Liver (tissue), 9 donors: ENCODE results near the gene ADGRG1. TPM values are rescaled to one million over a fixed set of nuclear protein-coding genes. Genes with fewer than 3 reads are reported as not detected.

ENCODE experiments used
- DNase-seq: peaks from one replicate; pipeline ENCODE4 v3.0.0-alpha.2; 2017; ENCODE audit warnings: low spot score
- H3K27ac ChIP-seq, 2 donors: one replicate each; pipeline ENCODE4 v1.7.0; 2013; ENCODE audit warnings: inconsistent platforms in 2 of 2, low read length in 2 of 2, control low read depth in 1 of 2, low read depth in 1 of 2, mild to moderate bottlenecking in 1 of 2
- H3K27me3 ChIP-seq, 4 donors: one replicate each; pipeline versions ENCODE4 v1.6.1 to v1.7.0; 2013; ENCODE audit warnings: low read length in 3 of 4, inconsistent platforms in 1 of 4, mild to moderate bottlenecking in 1 of 4, moderate library complexity in 1 of 4; ENCODE audit not compliant: control insufficient read depth in 4 of 4, insufficient read depth in 4 of 4
- H3K36me3 ChIP-seq, 4 donors: one replicate each; pipeline versions ENCODE4 v1.6.1 to v1.7.0; 2013; ENCODE audit warnings: low read length in 3 of 4, mild to moderate bottlenecking in 3 of 4, low read depth in 1 of 4, moderate library complexity in 1 of 4; ENCODE audit not compliant: control insufficient read depth in 4 of 4, insufficient read depth in 3 of 4
- H3K4me1 ChIP-seq, 4 donors: one replicate each; pipeline versions ENCODE4 v1.6.1 to v1.7.0; 2013; ENCODE audit warnings: low read length in 3 of 4, mild to moderate bottlenecking in 3 of 4, moderate library complexity in 1 of 4; ENCODE audit not compliant: control insufficient read depth in 4 of 4, insufficient read depth in 4 of 4
- H3K4me3 ChIP-seq, 3 donors: one replicate each; pipeline versions ENCODE4 v1.6.1 to v1.7.0; 2013; ENCODE audit warnings: low read length in 3 of 3, control low read depth in 1 of 3, low read depth in 1 of 3, mild to moderate bottlenecking in 1 of 3
- H3K9ac ChIP-seq, 2 donors: one replicate each; pipeline ENCODE4 v1.7.0; 2013; ENCODE audit warnings: low read length in 2 of 2, mild to moderate bottlenecking in 2 of 2, moderate library complexity in 2 of 2, control low read depth in 1 of 2, low read depth in 1 of 2
- H3K9me3 ChIP-seq, 4 donors: one replicate each; pipeline versions ENCODE4 v1.6.1 to v1.7.0; 2013; ENCODE audit warnings: low read length in 3 of 4; ENCODE audit not compliant: control insufficient read depth in 4 of 4
- EGR1 ChIP-seq, 2 donors: IDR thresholded peaks; 2 replicates each; pipeline ENCODE4 v1.6.1; 2016 to 2018; ENCODE audit warnings: antibody characterized with exemption in 2 of 2, low read depth in 2 of 2
- FOXA2 ChIP-seq: IDR thresholded peaks from 2 replicates; pipeline ENCODE4 v1.6.1; 2016; ENCODE audit warnings: antibody characterized with exemption
- GABPA ChIP-seq, 2 donors: IDR thresholded peaks in 1 of 2; conservative IDR thresholded peaks in 1 of 2; 2 replicates each; pipeline ENCODE4 v1.6.1; 2016; ENCODE audit warnings: antibody characterized with exemption in 2 of 2, mild to moderate bottlenecking in 1 of 2, moderate library complexity in 1 of 2
- HNF4A ChIP-seq, 2 donors: conservative IDR thresholded peaks; 2 replicates each; pipeline ENCODE4 v1.6.1; 2016; ENCODE audit warnings: antibody characterized with exemption in 2 of 2, mild to moderate bottlenecking in 2 of 2
- HNF4G ChIP-seq: IDR thresholded peaks from 2 replicates; pipeline ENCODE4 v1.6.1; 2016; ENCODE audit warnings: antibody characterized with exemption
- JUND ChIP-seq, 2 donors: IDR thresholded peaks; 2 replicates each; pipeline ENCODE4 v1.6.1; 2016; ENCODE audit warnings: antibody characterized with exemption in 2 of 2
- MAX ChIP-seq: IDR thresholded peaks from 2 replicates; pipeline ENCODE4 v1.6.1; 2016; ENCODE audit warnings: antibody characterized with exemption
- RAD21 ChIP-seq, 2 donors: IDR thresholded peaks; 2 replicates each; pipeline ENCODE4 v1.6.1; 2016; ENCODE audit warnings: antibody characterized with exemption in 2 of 2, mild to moderate bottlenecking in 2 of 2
- SP1 ChIP-seq: IDR thresholded peaks from 2 replicates; pipeline ENCODE4 v1.6.1; 2018; ENCODE audit warnings: antibody characterized with exemption, mild to moderate bottlenecking
- TAF1 ChIP-seq: conservative IDR thresholded peaks from 2 replicates; pipeline ENCODE4 v1.6.1; 2016; ENCODE audit warnings: antibody characterized with exemption, mild to moderate bottlenecking
- YY1 ChIP-seq: IDR thresholded peaks from 2 replicates; pipeline ENCODE4 v1.6.1; 2016; ENCODE audit warnings: antibody characterized with exemption, mild to moderate bottlenecking
- ZBTB33 ChIP-seq: IDR thresholded peaks from 2 replicates; pipeline ENCODE4 v1.6.1; 2016; ENCODE audit warnings: antibody characterized with exemption
- WGBS: extraction: QIAGEN DNeasy Blood & Tissue Kit; methylation state at CpG from one replicate; pipeline ENCODE4 v1.1.7; 2013; 5-methylcytosine and 5-hydroxymethylcytosine counted together
- polyA plus RNA-seq, 2 donors: library from polyadenylated mRNA; stranded (reverse) in 1 of 2; unstranded in 1 of 2; fragments of 200-250 nt in 1 of 2; fragments of >200 nt in 1 of 2; fragmentation: Nextera tagmentation in 1 of 2; extraction: Ambion mirVana in 1 of 2; gene quantifications; one replicate each; pipeline versions ENCODE4 v1.2.1 to v1.2.3, GENCODE V29; 2013 to 2015
- total RNA-seq, 2 donors: library from RNA; depleted of rRNA; stranded (reverse); fragments of >200 nt; gene quantifications; one replicate each; pipeline ENCODE4 v1.2.3, GENCODE V29; 2014
- TF ChIP-seq, protein P1 (sequence below): IDR thresholded peaks from 2 replicates; pipeline ENCODE4 v1.6.1; 2016; ENCODE audit warnings: antibody characterized with exemption, mild to moderate bottlenecking
- TF ChIP-seq, protein P2 (sequence below): IDR thresholded peaks from 2 replicates; pipeline ENCODE4 v1.6.1; 2016; ENCODE audit warnings: antibody characterized with exemption
- TF ChIP-seq, protein P3 (sequence below): fragments of 150-350 bp; IDR thresholded peaks from 2 replicates; pipeline ENCODE4 v1.5.1; 2017; ENCODE audit warnings: improper control_type of control experiment, low read depth, low read length; ENCODE audit not compliant: missing input control
- donor health status: healthy.
- donor health status: healthy.
- donor health status: healthy.
- donor health status: healthy.
- donor health status: healthy.

The ADGRG1 gene
- total and polyA plus RNA-seq, 4 donors = 1.7 to 3.3 (median 2.0) TPM

GRCh38 chr16:57682809-57683635 lies 54.6 kb downstream of the ADGRG1 start (continued):
- TF ChIP-seq, protein P1, sequence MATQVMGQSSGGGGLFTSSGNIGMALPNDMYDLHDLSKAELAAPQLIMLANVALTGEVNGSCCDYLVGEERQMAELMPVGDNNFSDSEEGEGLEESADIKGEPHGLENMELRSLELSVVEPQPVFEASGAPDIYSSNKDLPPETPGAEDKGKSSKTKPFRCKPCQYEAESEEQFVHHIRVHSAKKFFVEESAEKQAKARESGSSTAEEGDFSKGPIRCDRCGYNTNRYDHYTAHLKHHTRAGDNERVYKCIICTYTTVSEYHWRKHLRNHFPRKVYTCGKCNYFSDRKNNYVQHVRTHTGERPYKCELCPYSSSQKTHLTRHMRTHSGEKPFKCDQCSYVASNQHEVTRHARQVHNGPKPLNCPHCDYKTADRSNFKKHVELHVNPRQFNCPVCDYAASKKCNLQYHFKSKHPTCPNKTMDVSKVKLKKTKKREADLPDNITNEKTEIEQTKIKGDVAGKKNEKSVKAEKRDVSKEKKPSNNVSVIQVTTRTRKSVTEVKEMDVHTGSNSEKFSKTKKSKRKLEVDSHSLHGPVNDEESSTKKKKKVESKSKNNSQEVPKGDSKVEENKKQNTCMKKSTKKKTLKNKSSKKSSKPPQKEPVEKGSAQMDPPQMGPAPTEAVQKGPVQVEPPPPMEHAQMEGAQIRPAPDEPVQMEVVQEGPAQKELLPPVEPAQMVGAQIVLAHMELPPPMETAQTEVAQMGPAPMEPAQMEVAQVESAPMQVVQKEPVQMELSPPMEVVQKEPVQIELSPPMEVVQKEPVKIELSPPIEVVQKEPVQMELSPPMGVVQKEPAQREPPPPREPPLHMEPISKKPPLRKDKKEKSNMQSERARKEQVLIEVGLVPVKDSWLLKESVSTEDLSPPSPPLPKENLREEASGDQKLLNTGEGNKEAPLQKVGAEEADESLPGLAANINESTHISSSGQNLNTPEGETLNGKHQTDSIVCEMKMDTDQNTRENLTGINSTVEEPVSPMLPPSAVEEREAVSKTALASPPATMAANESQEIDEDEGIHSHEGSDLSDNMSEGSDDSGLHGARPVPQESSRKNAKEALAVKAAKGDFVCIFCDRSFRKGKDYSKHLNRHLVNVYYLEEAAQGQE = no peak
- TF ChIP-seq, protein P2, sequence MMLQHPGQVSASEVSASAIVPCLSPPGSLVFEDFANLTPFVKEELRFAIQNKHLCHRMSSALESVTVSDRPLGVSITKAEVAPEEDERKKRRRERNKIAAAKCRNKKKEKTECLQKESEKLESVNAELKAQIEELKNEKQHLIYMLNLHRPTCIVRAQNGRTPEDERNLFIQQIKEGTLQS = no peak

DNA sequence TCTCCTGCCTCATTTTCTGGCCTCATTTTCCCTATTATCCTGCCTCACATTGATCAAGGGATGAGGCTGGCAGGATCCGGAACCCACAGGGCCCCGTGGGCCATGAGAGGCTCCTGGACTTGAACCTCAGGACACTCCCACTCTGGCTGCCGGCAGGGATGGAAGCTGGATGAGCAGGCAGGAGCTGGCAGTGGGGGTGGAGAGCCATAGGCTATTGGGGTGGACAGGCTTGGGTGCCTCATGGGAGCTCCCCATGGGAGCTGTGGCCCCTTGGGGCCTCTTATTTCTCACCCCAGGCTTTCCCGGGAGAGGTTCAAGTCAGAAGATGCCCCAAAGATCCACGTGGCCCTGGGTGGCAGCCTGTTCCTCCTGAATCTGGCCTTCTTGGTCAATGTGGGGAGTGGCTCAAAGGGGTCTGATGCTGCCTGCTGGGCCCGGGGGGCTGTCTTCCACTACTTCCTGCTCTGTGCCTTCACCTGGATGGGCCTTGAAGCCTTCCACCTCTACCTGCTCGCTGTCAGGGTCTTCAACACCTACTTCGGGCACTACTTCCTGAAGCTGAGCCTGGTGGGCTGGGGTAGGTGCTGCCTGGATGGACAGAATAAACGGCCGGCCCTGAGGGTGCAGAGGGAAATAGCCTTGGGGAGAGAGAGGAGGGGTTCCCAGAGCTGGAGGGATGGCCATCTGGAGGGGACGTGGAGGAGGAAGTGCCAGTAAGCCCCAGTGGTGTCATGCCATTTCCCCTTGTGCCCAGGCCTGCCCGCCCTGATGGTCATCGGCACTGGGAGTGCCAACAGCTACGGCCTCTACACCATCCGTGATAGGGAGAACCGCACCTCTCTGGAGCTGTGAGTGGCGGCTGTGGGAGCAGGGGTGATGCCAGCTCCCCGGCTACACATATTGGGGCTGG lies 55.5 kb downstream of the ADGRG1 start:
- no peaks in the 10 kb centered on the region for H3K36me3 ChIP-seq
- no peak overlapping the region for H3K27ac ChIP-seq
- WGBS = 92% methylated on average over 18 of the region's 18 CpGs
- DNase-seq = no peak
- no peak overlapping the region for H3K4me3 ChIP-seq
- no peak overlapping the region for H3K9ac ChIP-seq
- TF ChIP-seq EGR1 (IDR thresholded peaks at IDR 0.05; ENCODE audit: low read depth in 2 of 2) = no peak
- TF ChIP-seq HNF4A (conservative IDR thresholded peaks at IDR 0.05) = no peak
- TF ChIP-seq RAD21 (IDR thresholded peaks at IDR 0.05) = no peak
- TF ChIP-seq JUND (IDR thresholded peaks at IDR 0.05) = no peak
- TF ChIP-seq HNF4G = no peak
- TF ChIP-seq ZBTB33 = no peak
- no peak for TF ChIP-seq TAF1
- TF ChIP-seq, protein P2 = no peak
- TF ChIP-seq, protein P3, sequence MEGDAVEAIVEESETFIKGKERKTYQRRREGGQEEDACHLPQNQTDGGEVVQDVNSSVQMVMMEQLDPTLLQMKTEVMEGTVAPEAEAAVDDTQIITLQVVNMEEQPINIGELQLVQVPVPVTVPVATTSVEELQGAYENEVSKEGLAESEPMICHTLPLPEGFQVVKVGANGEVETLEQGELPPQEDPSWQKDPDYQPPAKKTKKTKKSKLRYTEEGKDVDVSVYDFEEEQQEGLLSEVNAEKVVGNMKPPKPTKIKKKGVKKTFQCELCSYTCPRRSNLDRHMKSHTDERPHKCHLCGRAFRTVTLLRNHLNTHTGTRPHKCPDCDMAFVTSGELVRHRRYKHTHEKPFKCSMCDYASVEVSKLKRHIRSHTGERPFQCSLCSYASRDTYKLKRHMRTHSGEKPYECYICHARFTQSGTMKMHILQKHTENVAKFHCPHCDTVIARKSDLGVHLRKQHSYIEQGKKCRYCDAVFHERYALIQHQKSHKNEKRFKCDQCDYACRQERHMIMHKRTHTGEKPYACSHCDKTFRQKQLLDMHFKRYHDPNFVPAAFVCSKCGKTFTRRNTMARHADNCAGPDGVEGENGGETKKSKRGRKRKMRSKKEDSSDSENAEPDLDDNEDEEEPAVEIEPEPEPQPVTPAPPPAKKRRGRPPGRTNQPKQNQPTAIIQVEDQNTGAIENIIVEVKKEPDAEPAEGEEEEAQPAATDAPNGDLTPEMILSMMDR = no peak
- no peak for TF ChIP-seq YY1
- no peak for TF ChIP-seq FOXA2
- TF ChIP-seq GABPA (IDR thresholded peaks at IDR 0.05 in 1 of 2, conservative IDR thresholded peaks at IDR 0.05 in 1 of 2) = no peak
- no peak for TF ChIP-seq MAX
- TF ChIP-seq SP1 = no peak
- H3K27me3 ChIP-seq = no peaks in the 10 kb centered on the region
- no peaks in the 10 kb centered on the region for H3K9me3 ChIP-seq
- peaks cover 0 to 6% (median 3%) of the 10 kb centered on the region in 4 donors for H3K4me1 ChIP-seq
